Esophagus squamous epithelium (tissue), 5 donors: ENCODE results near the gene SLC35E3. TPM values are rescaled to one million over a fixed set of nuclear protein-coding genes. Genes with fewer than 3 reads are reported as not detected.
"Not testable (repeated sequence)": the region's sequence is repeated elsewhere in the genome, so short reads cannot be mapped to it uniquely, and the experiment has no call there.

Experiments
- DNase-seq: peaks from one replicate; lab custom pipeline; 2025; lab: John Stamatoyannopoulos, UW
- H3K27ac ChIP-seq, 4 donors: fragments of 200-600 bp; sonication (generic); one replicate each; pipeline ENCODE4 v1.5.1; 2016 to 2019; ENCODE audit warnings: mild to moderate bottlenecking in 1 of 4
- H3K27me3 ChIP-seq, 4 donors: fragments of 200-600 bp; sonication (generic); 1 replicate in 3 of 4; 2 replicates in 1 of 4; pipeline versions ENCODE4 v1.5.1 to v1.6.0; 2017 to 2021; ENCODE audit warnings: antibody characterized with exemption in 1 of 4
- H3K36me3 ChIP-seq, 3 donors: fragments of 200-600 bp; sonication (generic); one replicate each; pipeline ENCODE4 v1.5.1; 2016 to 2019
- H3K4me1 ChIP-seq, 3 donors: fragments of 200-600 bp; sonication (generic); one replicate each; pipeline ENCODE4 v1.5.1; 2017 to 2019
- H3K4me3 ChIP-seq, 4 donors: fragments of 200-600 bp; sonication (generic); 1 replicate in 3 of 4; 2 replicates in 1 of 4; pipeline ENCODE4 v1.5.1; 2016 to 2019; ENCODE audit warnings: mild to moderate bottlenecking in 2 of 4, moderate library complexity in 1 of 4
- H3K9me3 ChIP-seq, 3 donors: fragments of 200-600 bp; sonication (generic); one replicate each; pipeline ENCODE4 v1.5.1; 2016 to 2019
- CTCF ChIP-seq, 6 experiments: fragments of 450-650 bp in 4 of 6; fragments of 200-600 bp in 2 of 6; sonication (generic) in 2 of 6; IDR thresholded peaks; one replicate each; pipeline ENCODE4 v1.5.1; 2016 to 2019; ENCODE audit warnings: antibody characterized with exemption in 6 of 6, mild to moderate bottlenecking in 4 of 6, moderate library complexity in 4 of 6
- POLR2A ChIP-seq, 4 donors: fragments of 450-650 bp; IDR thresholded peaks; one replicate each; pipeline ENCODE4 v1.6.1; 2017; ENCODE audit warnings: antibody characterized with exemption in 4 of 4, mild to moderate bottlenecking in 4 of 4, moderate library complexity in 3 of 4
- WGBS, 2 donors: methylation state at CpG; one replicate each; pipeline ENCODE4 v1.1.5; 2018; 5-methylcytosine and 5-hydroxymethylcytosine counted together
- intact Hi-C: fragments of 100-400 bp; cut with DNase I; formaldehyde crosslinking; loops from one replicate; pipeline ENCODE4 v1.15.0; 2022
- total RNA-seq, 4 donors: library from RNA; depleted of rRNA; stranded (reverse); fragments of >200 nt; gene quantifications; one replicate each; pipeline ENCODE4 v1.1.0, GENCODE V29; 2016
- donor health status: DM: yes; HTN: yes; CAD: no.

The SLC35E3 gene
- total RNA-seq, 4 donors from 2014 or later: 2.2 to 8.5 (median 4.6) TPM

GRCh38 chr12:68809190-68810026 lies 63.4 kb downstream of the SLC35E3 start:
- intact Hi-C loops: no loop called here
- DNase-seq: no peak
- TF ChIP-seq CTCF (IDR thresholded peaks at IDR 0.05): no peak
- no peak for TF ChIP-seq POLR2A (IDR thresholded peaks at IDR 0.05)
- H3K4me1 ChIP-seq: peaks cover 10 to 62% (median 26%) of the 10 kb centered on the region in 3 donors
- H3K4me3 ChIP-seq: peak overlapping the region; percentile 78 to 100 (median 88)
- peak overlapping the region; percentile 98 to 100 (median 100) for H3K27ac ChIP-seq
- WGBS, 2 donors: 74 to 80% methylated on average over 12 of the region's 12 CpGs
- H3K27me3 ChIP-seq: no peaks in the 10 kb centered on the region
- H3K36me3 ChIP-seq: peaks cover 0 to 48% (median 12%) of the 10 kb centered on the region in 3 donors
- H3K9me3 ChIP-seq: no peaks in the 10 kb centered on the region

GRCh38 chr12:68810027-68810389 lies 64.0 kb downstream of the SLC35E3 start:
- Histone ChIP-seq H3K4me3 (peak overlapping the region in 1 of 4 donors; percentile 98), H3K36me3 (peaks cover 0 to 54% (median 12%) of the 10 kb centered on the region in 3 donors), H3K4me1 (peaks cover 10 to 68% (median 26%) of the 10 kb centered on the region in 3 donors)
- DNase-seq, H3K27ac ChIP-seq, intact Hi-C loops, H3K9me3 ChIP-seq, H3K27me3 ChIP-seq: not testable (repeated sequence)
- WGBS, 2 donors: 90 to 93% methylated on average over 13 of the region's 13 CpGs

GRCh38 chr12:68811573-68811972 lies 65.6 kb downstream of the SLC35E3 start:
- H3K4me3 ChIP-seq, H3K9me3 ChIP-seq, DNase-seq, H3K27ac ChIP-seq, H3K27me3 ChIP-seq, intact Hi-C loops: not testable (repeated sequence)
- Histone ChIP-seq H3K36me3 (peaks cover 0 to 70% (median 15%) of the 10 kb centered on the region in 3 donors), H3K4me1 (peaks cover 10 to 80% (median 26%) of the 10 kb centered on the region in 3 donors)
- 75 to 84% methylated on average over 6 of the region's 6 CpGs for WGBS, 2 donors

GRCh38 chr12:68812553-68813241 lies 66.7 kb downstream of the SLC35E3 start:
- peak overlapping the region in 1 of 4 donors; percentile 5 for H3K4me3 ChIP-seq
- WGBS, 2 donors: 47 to 56% methylated on average over 1 of the region's 1 CpG
- intact Hi-C loops: no loop called here
- no peaks in the 10 kb centered on the region for H3K9me3 ChIP-seq
- DNase-seq: no peak
- H3K36me3 ChIP-seq: peaks cover 0 to 81% (median 25%) of the 10 kb centered on the region in 3 donors
- H3K4me1 ChIP-seq: peaks cover 5 to 73% (median 22%) of the 10 kb centered on the region in 3 donors
- H3K27me3 ChIP-seq: no peaks in the 10 kb centered on the region
- peak overlapping the region in 1 of 4 donors; percentile 0 for H3K27ac ChIP-seq
- TF ChIP-seq CTCF (IDR thresholded peaks at IDR 0.05): no peak
- no peak for TF ChIP-seq POLR2A (IDR thresholded peaks at IDR 0.05)

- TF ChIP-seq POLR2A (IDR thresholded peaks at IDR 0.05) (no peak), CTCF (IDR thresholded peaks at IDR 0.05) (no peak)
- Histone ChIP-seq H3K27ac (no peak overlapping the region), H3K4me1 (peaks cover 5 to 73% (median 22%) of the 10 kb centered on the region in 3 donors), H3K36me3 (peaks cover 0 to 86% (median 27%) of the 10 kb centered on the region in 3 donors), H3K9me3 (no peaks in the 10 kb centered on the region), H3K4me3 (no peak overlapping the region), H3K27me3 (no peaks in the 10 kb centered on the region)
- intact Hi-C loops: no loop called here
- no peak for DNase-seq
- WGBS, 2 donors: 76 to 78% methylated on average over 2 of the region's 2 CpGs
Measured at GRCh38 chr12:68813242-68813593, 67.2 kb downstream of the SLC35E3 start.
